GM19397 (cell line): ENCODE data around the gene DGKB.

Experiments used
- ATAC-seq: cut with Tn5 transposase; IDR thresholded peaks from one replicate; pipeline ENCODE4 v1.9.1; 2021; ENCODE audit warnings: mild to moderate bottlenecking, moderate library complexity; ENCODE audit not compliant: unreplicated experiment

The DGKB gene

DNA sequence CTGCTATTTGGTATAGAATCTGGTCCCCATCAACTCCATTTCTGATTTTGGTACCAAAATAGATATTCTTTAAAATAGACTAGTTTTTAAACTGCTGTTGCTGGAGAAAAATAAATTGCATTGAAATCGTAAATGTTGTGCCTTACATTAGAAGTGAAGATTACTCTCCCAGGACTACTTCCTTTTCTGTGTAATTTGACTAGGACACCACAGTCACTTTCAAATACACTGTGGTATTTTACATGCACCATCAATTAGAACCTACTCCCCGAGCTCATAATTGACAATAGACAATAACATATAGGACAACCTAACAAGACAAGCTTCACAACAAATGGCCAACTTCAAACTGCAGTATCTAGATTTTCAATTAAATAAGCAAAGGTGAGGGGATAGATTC is 211.5 kb downstream of the DGKB start:
- no peak for ATAC-seq

DNA sequence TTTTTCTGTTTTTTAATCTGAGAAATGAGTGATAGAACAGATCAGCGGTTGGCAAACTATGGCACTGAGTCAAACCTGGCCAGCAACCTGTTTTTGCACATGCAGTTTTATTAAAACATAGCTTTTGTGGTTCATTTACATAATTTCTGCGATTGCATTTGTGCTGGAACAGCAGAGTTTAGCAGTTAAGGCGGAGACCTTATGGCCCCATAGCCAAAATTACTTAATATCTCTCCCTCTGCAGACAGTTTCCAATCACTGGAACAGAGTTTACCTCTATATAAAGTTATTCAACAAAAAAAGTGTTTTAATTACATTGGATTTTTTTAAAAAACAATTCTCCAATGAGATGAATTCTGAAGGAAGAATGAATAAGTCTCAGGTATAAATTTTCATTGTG is 212.1 kb downstream of the DGKB start:
- ATAC-seq, result no peak

DNA sequence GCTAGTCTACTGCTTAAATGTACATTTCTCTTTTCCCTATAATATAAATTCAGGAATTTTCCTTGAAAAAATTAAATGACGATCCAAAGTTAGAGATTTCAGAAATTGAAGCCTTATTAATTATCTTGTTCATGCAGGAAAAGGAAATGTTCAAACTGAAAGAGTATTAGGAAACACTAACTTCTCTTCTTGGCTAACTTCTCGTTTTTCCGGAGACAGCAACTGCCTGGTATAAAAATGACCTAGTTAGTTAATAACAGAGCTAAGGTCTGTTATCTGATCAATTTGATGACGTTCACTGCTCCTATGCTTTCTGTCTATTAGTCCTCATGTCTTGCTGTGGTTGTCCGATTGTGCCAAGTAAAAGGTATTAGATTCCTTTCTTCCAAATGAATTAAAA is 212.5 kb downstream of the DGKB start:
- no peak for ATAC-seq

DNA sequence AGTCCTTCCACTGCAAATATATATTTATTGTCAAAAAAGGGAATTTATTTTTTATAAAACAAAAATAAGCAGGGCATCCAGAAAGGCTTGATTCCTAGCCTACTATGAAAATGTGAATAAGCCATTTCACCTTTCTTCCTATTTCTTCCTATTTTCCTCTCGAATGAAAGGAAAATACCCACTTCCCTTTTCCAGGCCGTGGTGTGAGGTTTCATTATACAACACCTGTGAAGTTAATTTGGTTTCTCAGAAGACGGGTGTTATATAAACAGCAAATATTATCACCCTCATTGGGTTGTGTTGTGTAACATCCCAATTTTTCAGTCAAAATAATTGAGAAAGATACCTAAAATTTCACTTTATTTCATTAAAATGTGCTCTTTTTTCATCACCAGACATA is 214.3 kb downstream of the DGKB start:
- no peak for ATAC-seq

DNA sequence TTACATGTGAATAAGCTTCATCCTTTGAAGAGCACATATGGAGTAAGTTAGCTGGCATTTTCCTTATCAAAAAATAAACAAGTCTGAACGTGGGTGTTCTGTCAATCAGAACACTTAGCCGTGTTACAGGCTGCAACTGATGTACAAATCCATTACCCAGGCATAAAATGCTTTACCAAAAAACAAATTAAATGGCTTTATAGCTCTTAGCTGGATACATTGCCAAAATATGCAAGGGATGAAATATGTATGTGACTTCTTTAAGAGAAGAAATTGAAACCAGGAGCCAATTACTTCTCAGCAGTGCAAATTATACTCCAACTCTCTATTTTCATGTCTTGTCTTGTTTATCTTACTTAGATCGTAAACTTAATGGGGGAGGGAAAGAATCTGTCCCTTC is 214.8 kb downstream of the DGKB start:
- no peak for ATAC-seq

DNA sequence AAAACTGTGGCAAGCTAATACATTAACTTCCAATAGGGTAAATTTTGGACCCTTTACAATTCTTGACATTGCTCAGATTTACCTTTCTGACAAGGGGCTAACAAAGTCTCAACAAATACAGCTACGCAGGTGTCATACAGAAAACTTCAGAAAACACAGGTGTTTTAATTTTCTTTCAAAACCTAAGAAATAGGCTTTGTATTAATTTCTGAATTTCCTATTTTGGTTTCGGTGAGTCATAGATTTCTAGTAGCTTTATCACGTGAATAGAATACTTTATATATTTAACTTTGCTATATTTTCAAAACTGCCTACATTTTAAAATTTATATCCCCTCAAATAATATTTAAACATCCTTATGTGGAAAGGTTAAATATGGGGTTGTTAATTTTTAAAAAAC is 215.3 kb downstream of the DGKB start:
- no peak for ATAC-seq

DNA sequence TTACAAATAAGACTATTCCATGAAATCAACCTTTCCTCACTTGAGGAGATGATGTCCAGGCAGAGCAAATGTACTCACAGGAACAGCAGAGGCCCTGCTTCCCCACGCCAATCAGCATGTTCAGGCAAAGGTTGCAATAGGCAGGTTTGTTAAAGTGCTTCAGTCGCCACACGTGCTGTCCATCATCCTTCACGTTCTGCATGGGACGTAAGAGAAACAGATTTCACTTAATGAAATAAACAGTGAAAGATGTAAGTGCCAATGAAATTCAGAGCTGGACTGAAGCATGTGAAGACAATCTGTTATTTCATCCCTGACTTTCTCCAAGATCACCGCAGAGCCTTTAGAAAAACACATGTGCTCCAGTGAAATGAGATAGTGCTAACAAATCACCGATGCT is 217.4 kb downstream of the DGKB start:
- ATAC-seq, result no peak

DNA sequence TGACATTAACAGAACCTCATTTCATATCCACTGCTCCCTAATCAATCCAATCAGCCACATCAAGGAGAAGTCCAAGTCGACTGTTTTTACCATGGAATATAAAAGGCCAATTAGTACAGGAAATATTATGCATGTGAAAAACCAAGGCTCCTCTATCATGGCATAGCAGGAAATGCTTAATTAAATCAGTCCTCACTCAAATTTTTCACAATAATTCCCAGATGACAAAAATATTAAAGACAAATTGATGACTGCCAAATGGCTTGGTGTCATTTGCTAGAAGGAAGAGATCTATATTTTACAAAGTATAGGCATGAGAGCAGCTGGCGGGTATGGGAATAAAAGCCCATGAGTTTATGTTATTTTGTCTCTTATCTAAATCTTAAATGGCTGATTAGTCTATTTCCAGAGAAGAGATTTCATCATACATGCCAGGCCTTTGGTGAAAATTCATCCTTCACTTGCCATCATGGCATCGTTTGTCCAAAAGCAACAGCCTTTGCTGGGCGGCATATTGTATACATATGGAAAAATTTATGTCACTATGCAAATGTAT is 219.6 kb downstream of the DGKB start:
- ATAC-seq, result no peak

DNA sequence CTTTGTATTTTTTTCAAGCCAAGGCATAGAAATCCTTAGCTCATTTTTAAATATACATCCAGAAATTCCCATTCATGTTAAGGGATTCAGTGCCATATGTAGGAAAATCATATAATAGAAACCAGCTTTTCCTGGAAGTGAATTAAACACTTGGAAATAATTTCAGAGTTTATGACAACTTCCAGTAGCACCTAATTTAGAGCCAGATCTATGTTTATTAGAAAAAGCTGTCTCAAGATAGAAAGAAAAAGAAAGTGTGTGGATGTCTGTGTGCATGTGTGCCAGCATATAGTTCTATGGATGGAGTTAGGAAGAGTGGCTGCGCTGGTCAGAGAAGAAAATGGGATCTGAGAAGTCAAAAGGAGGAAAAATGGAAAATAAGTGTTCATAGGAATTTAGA is 225.7 kb downstream of the DGKB start:
- no peak for ATAC-seq

DNA sequence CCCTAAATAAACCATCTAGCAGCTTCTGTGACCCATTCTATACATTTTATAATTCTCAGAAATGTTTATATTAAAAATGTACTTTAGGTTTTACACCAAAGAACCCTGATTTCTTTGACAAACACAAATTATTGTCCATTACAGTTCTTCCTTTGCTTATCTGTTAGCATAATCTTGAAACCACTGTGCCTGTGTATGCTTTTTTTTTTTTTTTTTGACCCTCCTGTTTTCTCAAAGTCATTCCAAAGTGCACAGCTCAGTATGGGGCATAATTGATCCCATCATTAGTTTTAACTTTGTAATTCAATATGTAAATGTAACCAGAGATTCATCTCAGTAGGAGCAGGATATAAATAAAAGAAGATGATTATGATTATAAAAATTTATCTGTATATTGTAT is 229.3 kb downstream of the DGKB start:
- ATAC-seq, result no peak

DNA sequence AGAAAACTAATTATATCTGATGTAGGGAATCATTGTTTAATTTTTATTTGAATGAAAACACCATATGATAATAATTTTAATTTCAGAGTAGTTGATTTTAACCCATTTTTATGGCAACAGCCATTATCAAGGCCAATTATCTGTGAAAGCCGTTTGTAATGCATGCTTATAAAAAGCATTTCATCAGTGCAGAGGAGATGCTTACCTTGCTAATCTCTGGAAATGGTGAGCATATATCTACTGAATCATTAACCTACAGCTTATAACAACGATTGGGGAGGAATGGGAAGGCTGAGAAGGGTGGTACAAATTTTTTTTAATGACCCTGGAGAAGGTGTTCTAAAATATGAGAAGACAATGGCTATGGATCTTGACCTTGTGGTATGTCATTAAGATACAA is 235.6 kb downstream of the DGKB start:
- no peak for ATAC-seq

DNA sequence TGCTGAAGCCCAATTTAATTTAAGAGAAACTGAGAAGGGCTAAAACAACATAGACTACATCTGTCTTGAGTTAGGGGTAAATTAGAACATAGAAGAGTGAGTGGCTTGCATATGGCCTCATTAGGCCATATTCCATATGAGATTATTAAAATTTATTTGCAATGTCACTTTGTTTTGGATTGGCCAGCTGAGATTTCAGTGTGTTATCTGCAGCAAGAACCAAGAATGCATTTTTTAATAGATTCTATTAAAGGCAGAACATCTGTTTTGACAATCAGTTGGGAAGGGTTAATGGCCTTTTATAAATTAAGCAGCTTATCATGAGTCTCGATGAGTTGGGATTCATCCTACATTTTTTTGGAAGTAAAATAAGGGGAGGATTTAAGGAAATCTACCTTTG is 236.2 kb downstream of the DGKB start:
- no peak for ATAC-seq

DNA sequence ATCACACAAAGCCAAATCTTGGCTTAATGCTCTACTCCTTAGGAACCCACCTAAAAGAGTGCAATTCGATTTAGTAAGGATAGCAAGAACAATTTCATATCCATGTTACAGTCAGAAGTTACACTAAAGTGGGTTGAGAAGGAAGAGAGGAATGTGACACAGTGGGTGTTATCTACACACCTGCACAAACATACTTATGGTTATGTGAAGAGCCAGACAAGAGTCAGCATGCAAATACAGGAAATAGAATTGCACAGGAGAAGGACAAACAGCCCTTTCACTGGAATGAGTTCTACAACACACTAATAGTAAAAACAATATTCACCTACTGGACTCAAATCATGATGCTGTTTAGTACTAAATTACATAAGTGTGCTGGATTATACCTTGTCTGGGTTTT is 262.8 kb downstream of the DGKB start:
- no peak for ATAC-seq

DNA sequence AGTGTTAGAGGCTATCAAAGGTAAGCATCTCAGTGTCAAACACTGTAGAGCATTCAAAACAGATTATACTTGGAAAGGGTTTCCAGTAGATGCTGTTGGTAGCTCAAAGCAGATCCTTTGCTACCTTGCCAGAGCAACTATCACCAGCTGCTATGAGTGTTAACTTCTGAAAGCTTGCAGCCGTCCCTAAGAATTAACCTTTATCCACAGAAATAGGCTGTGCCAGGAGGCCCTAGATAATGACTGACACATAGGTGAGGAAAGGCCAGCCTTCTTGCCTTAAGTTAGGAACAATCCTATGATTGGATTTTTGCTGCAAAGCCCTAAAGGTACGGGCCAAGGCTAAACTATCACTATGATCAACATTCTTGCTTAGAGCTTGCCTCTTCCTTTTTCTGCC is 263.2 kb downstream of the DGKB start:
- no peak for ATAC-seq

DNA sequence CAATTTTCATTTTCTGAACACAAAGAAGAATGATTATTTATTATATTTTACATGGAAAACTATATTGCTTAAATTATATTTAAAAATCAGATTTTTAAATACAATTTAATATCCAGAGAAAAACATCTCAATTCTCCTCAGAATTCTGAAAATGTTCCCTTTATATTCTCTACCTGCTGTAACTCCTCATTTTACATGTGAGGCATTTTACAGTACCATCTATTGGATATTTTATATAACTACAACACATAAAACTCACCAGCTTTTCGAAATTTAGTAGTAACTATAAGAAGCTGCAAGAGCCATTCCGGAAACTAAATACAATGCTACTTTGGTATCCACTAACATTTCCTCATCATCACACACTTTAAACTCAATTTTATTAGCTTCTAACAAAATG is 264.6 kb downstream of the DGKB start:
- ATAC-seq, result no peak

DNA sequence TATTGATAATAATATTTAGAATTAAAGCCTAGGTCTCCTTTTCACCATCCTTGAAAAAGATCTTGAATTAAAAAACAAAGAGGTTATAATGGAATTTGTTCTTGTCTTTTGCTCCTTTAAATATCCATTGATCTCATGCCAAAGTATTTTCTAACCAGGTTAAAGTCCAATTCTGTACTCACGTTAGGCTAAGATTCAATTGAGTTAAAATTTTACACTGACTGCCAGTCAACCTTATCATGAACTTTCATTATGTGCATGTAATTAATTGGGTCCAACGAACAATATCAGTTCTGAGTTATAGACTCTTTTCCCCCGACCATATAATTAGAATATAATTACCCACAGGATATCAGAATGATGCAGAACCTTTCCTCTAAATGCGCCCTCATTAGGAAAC is 266.6 kb downstream of the DGKB start:
- ATAC-seq, result no peak

DNA sequence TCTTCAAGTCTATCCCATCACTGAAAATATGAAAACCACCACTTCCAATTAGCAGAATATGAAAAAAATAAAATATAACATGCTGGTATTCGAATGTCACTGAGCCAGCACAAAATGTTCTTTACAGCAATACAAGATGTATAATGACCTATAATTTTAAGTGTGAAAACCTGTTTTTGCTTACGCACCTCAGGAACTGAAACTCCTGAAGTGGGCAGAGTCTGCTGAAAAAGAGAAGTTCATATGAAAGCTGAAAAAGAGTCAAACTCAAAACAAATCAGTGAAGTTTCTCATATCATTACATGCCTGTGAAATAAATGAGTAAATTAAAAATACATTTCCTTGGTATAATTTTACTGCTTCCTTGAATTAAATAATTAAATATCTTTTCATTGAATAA is 272.5 kb downstream of the DGKB start:
- ATAC-seq, result no peak

DNA sequence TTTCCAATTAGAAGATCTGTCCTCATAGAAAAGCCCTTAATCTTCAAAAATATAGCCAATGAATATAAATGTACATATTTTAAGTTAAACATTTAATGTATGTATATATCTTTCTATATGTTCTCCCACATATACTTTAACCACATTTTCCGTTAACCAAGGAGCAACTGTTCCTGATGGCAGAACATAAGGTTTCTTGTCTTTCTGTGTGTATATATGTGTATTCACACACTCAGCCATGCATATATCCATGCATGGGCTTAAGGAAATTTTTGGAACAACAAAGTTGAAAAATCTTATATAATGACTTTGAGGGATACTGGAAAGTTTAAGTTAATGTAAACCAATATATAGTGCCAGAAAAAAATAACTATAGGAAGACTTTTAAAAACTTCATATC is 274.0 kb downstream of the DGKB start:
- ATAC-seq, result no peak

DNA sequence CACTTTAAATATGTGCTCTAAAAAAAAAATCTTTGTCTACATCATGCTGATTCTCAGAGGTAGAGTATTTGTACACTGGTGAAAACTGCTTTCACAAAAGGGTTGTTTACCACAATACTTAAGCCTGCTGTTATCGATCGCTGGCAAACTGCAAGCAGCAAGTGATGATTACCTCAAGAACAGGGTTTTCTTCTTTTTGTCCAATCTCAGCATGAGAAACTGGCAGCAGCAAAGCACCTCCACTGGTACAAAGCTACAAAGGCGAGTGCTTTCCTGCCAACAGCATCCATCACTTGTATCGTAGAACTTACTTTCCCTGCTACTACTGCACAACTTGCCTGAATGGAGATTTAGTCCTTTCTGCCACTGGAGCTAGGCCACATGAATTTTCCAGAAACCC is 276.5 kb downstream of the DGKB start:
- no peak for ATAC-seq

DNA sequence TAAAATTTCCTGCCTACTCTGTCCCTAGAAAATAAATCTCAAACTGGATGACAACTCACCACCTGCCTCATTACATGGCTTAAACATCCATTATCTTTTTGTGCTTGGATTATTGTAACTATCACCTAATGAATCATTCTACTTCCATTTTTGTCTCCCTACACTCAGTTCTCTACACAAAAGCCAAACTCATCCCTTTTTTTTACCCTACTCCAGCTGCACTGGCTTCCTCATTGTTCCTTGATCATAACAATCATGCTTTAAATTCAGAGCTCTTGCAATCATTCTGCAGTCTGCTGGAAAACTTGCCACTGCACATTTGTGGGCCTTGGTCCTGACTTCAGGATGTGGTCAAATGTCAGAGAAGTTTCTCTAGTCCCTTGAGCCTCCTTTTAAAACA is 280.0 kb downstream of the DGKB start:
- ATAC-seq, result no peak

DNA sequence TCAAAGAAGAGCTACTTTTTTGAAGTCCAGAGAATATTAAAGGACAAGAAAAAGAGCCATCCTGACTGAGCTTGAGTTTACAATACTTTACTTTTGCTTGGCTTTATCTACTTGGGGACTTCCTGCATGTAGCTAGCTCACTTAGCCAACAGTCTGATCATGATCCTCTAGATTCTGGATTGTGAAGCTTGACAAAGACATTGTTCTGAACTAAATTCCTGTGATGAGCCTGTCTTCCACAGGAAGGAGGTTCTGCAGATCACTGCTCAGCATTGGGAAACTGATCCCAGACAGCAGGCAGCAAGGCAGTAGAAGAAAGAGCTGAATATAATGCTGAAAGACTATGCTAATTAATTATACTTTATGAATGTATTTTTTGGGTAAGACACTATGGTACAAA is 296.4 kb downstream of the DGKB start:
- no peak for ATAC-seq

DNA sequence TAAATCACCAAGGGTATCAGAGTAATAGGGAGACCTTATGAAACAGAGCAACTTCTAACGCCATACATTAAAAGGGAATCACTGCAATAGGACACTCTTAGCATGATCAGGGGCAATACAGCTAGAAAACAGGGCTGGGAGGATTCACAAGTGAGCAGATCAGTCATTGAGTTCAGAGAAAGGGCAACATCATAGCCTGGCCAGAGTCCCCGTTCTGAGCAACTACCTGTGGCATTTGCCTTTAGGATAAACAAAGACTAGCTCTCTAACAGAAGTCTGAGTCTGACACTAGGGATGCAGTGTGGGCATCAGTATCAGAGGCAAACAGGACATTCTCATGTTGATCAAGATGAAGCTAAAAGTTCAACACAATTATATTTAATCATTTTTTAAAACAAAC is 297.9 kb downstream of the DGKB start:
- ATAC-seq, result no peak

DNA sequence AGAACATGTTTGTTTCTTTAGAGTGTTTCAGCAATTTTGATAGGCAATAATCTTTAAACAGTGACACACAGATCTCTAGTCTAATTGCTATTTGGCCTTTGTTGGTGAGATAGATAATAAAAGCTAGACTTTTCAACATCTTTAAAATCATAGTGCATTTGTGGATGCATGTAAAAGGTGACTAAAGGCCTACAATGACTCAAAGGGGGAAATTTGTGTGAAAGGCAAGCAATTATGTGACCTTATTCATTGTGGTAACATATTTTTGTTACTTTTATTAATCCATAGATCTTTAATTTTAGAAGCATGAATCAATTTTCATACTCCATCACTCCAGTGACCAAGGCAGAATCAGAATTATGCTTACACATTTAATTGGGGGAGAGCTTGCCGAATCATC is 299.7 kb downstream of the DGKB start:
- ATAC-seq, result no peak
